Measurements from ENCODE around the gene PPP2R5C.
A peak's percentile ranks its signal among the peaks of the same experiment; 100 is the strongest.
"Not testable (repeated sequence)": the region's sequence is repeated elsewhere in the genome, so short reads cannot be mapped to it uniquely, and the experiment has no call there.

The PPP2R5C gene

GRCh38 chr14:101957406-101958234 is 196.1 kb downstream of the PPP2R5C start:
- no peak for DNase-seq

- no peak for DNase-seq
These were observed 197.1 kb downstream of the PPP2R5C start for GRCh38 chr14:101958418-101959180.

GRCh38 chr14:101959277-101959676 is 197.8 kb downstream of the PPP2R5C start:
- no peak for DNase-seq

- no peak for DNase-seq
These were observed 198.7 kb downstream of the PPP2R5C start for GRCh38 chr14:101960225-101960624.

- peak; percentile 93 for DNase-seq
These were observed 199.7 kb downstream of the PPP2R5C start for GRCh38 chr14:101961011-101961721.

GRCh38 chr14:101961746-101962502 is 200.4 kb downstream of the PPP2R5C start:
- peak; percentile 44 for DNase-seq

GRCh38 chr14:101962503-101962874 is 201.0 kb downstream of the PPP2R5C start:
- DNase-seq, result peak; percentile 95

GRCh38 chr14:101963052-101963451 is 201.5 kb downstream of the PPP2R5C start:
- DNase-seq, result no peak

- DNase-seq, result peak; percentile 40
These were observed 202.3 kb downstream of the PPP2R5C start for GRCh38 chr14:101963656-101964296.

- DNase-seq, result peak; percentile 95
These were observed 203.0 kb downstream of the PPP2R5C start, which contains the start of gene DYNC1H1 for GRCh38 chr14:101964297-101965180. Gene DYNC1H1 (plus strand): TSS chr14:101964573. CDS start chr14:101964692, 119 bp downstream.

GRCh38 chr14:101965181-101965544 is 203.7 kb downstream of the PPP2R5C start:
- DNase-seq, result peak; percentile 76

- peak; percentile 51 for DNase-seq
These were observed 204.5 kb downstream of the PPP2R5C start for GRCh38 chr14:101965770-101966722.

- no peak for DNase-seq
These were observed 205.2 kb downstream of the PPP2R5C start for GRCh38 chr14:101966742-101967141.

GRCh38 chr14:101968186-101968585 is 206.7 kb downstream of the PPP2R5C start:
- DNase-seq, result no peak

GRCh38 chr14:101969481-101969880 is 208.0 kb downstream of the PPP2R5C start:
- no peak for DNase-seq

GRCh38 chr14:101970830-101971400 is 209.4 kb downstream of the PPP2R5C start:
- no peak for DNase-seq

- not testable (repeated sequence) for DNase-seq
These were observed 209.9 kb downstream of the PPP2R5C start for GRCh38 chr14:101971458-101971857.

- DNase-seq, result peak; percentile 95
These were observed 210.8 kb downstream of the PPP2R5C start for GRCh38 chr14:101972126-101972866.

GRCh38 chr14:101973356-101973755 is 211.8 kb downstream of the PPP2R5C start:
- no peak for DNase-seq
